GM12878 (cell line): ENCODE results near the gene DNAJC25. TPM values are rescaled to one million over a fixed set of nuclear protein-coding genes. Genes with fewer than 3 reads are reported as not detected.

Source experiments
- ATAC-seq: fragments of 200-7000 bp; cut with Tn5 transposase; 3 replicates; pipeline ENCODE4 v1.9.1; 2020; ENCODE audit warnings: mild to moderate bottlenecking, moderate library complexity
- BruUV-seq: library from RNA; stranded (reverse); fragments of 400-500 nt; replicated peaks from 2 replicates; lab custom pipeline; 2021; lab: Mats Ljungman, UMichigan
- CTCF ChIA-PET: fragments of 300-600 bp; sonication (Branson Sonifier 250); formaldehyde crosslinking; extraction: SDS; loops from one replicate; lab custom pipeline; 2021; ENCODE audit warnings: inconsistent platforms; lab: Yijun Ruan, JAX
- POLR2A ChIA-PET: fragments of 350-600 bp; formaldehyde crosslinking; extraction: SDS; loops from one replicate; lab custom pipeline; 2021; ENCODE audit warnings: inconsistent platforms; lab: Charles Lee
- RAD21 ChIA-PET: fragments of 300-600 bp; sonication (Branson Sonifier 250); formaldehyde crosslinking; loops from one replicate; lab custom pipeline; 2023; ENCODE audit warnings: antibody characterized with exemption; ENCODE audit not compliant: unreplicated experiment; lab: Charles Lee
- SMC1A ChIA-PET: fragments of 300-600 bp; sonication (Branson Sonifier 250); formaldehyde crosslinking; loops from one replicate; lab custom pipeline; 2023; ENCODE audit not compliant: unreplicated experiment, uncharacterized antibody; lab: Charles Lee
- DNase-seq: peaks from one replicate; pipeline ENCODE4 v3.0.0-alpha.2; 2011; ENCODE audit warnings: low read depth, low spot score
- FAIRE-seq: peaks from 3 replicates; lab custom pipeline; 2011; peaks lifted over from hg19 to GRCh38; lab: Jason Lieb, UNC
- H2AFZ ChIP-seq: 2 replicates; pipeline ENCODE4 v1.6.0; 2011; ENCODE audit warnings: low read depth, low read length, control low read depth; ENCODE audit not compliant: control insufficient read depth
- H3K27ac ChIP-seq: 2 replicates; pipeline ENCODE4 v1.5.1; 2011; ENCODE audit warnings: control low read depth; ENCODE audit not compliant: control insufficient read depth, insufficient read depth
- H3K27me3 ChIP-seq, 2 experiments: replicated peaks in 1 of 2; 2 replicates each; pipeline versions ENCODE4 v1.6.0 to v1.6.1; 2011; ENCODE audit warnings: low read length in 1 of 2; ENCODE audit not compliant: control insufficient read depth in 2 of 2, insufficient read depth in 2 of 2
- H3K36me3 ChIP-seq, 2 experiments: 2 replicates each; pipeline ENCODE4 v1.5.1; 2011; ENCODE audit warnings: low read length in 1 of 2; ENCODE audit not compliant: control insufficient read depth in 2 of 2, insufficient read depth in 2 of 2
- H3K4me1 ChIP-seq: 2 replicates; pipeline ENCODE4 v1.6.1; 2011; ENCODE audit warnings: mild to moderate bottlenecking, low read length, moderate library complexity, mixed read lengths; ENCODE audit not compliant: control insufficient read depth, insufficient read depth
- H3K4me2 ChIP-seq: 2 replicates; pipeline ENCODE4 v1.6.0; 2011; ENCODE audit warnings: control low read depth; ENCODE audit not compliant: control insufficient read depth, insufficient read depth
- H3K4me3 ChIP-seq: fragments of 200-600 bp; sonication (generic); 2 replicates; pipeline ENCODE4 v1.5.1; 2016
- H3K79me2 ChIP-seq: 2 replicates; pipeline ENCODE4 v1.6.0; 2011; ENCODE audit warnings: low read length; ENCODE audit not compliant: control insufficient read depth, insufficient read depth
- H3K9ac ChIP-seq: 2 replicates; pipeline ENCODE4 v1.8.0; 2011; ENCODE audit warnings: low read length, control low read depth, mixed read lengths; ENCODE audit not compliant: control insufficient read depth, insufficient read depth
- H3K9me3 ChIP-seq: replicated peaks from 3 replicates; pipeline ENCODE4 v1.5.1; 2011; ENCODE audit warnings: mild to moderate bottlenecking, low read length; ENCODE audit not compliant: control insufficient read depth, insufficient read depth
- H4K20me1 ChIP-seq: 2 replicates; pipeline ENCODE4 v1.6.0; 2011; ENCODE audit not compliant: control insufficient read depth, insufficient read depth
- ASH2L ChIP-seq: fragments of 300-600, 200-600 bp; sonication (generic); IDR thresholded peaks from 2 replicates; pipeline ENCODE4 v1.6.1; 2017; ENCODE audit warnings: low read depth, mild to moderate bottlenecking, borderline replicate concordance
- CREM ChIP-seq: IDR thresholded peaks from 2 replicates; pipeline ENCODE4 v1.6.1; 2014; ENCODE audit warnings: antibody characterized with exemption, low read depth
- MEF2B ChIP-seq: fragments of 450-650 bp; IDR thresholded peaks from 2 replicates; pipeline ENCODE4 v1.6.1; 2018; ENCODE audit warnings: mild to moderate bottlenecking, moderate library complexity; ENCODE audit not compliant: partially characterized antibody, poor library complexity, severe bottlenecking
- MYB ChIP-seq: fragments of 150-350 bp; IDR thresholded peaks from 2 replicates; pipeline ENCODE4 v1.6.1; 2014; ENCODE audit warnings: mild to moderate bottlenecking, low read depth, low read length, borderline replicate concordance
- NFYB ChIP-seq: IDR thresholded peaks from 2 replicates; pipeline ENCODE4 v1.6.1; 2011; ENCODE audit warnings: low read depth, mild to moderate bottlenecking, low read length, improper control_type of control experiment, moderate library complexity; ENCODE audit not compliant: insufficient read depth
- NR2C1 ChIP-seq: fragments of 450-650 bp; IDR thresholded peaks from 2 replicates; pipeline ENCODE4 v1.6.1; 2017; ENCODE audit warnings: antibody characterized with exemption, mild to moderate bottlenecking, moderate library complexity
- POLR2AphosphoS5 ChIP-seq: IDR thresholded peaks from 2 replicates; pipeline ENCODE4 v1.6.1; 2011; ENCODE audit warnings: mild to moderate bottlenecking, low read length, inconsistent platforms
- SP1 ChIP-seq: IDR thresholded peaks from one replicate; pipeline ENCODE4 v1.6.1; 2011; ENCODE audit warnings: low read depth, low read length
- WGBS: methylation state at CpG from one replicate; pipeline ENCODE4 v1.1.6; 2016; ENCODE audit warnings: low lambda C conversion rate; ENCODE audit not compliant: insufficient replicate concordance, insufficient coverage; ENCODE audit errors: missing lambda C conversion rate; 5-methylcytosine and 5-hydroxymethylcytosine counted together
- in situ Hi-C: fragments of 300-500 bp; cut with MboI; formaldehyde crosslinking; loops from 9 replicates; pipeline ENCODE4 v1.14.3; 2018; ENCODE audit warnings: mixed read lengths
- intact Hi-C: fragments of 100-400 bp; cut with micrococcal nuclease; formaldehyde crosslinking; loops from one replicate; pipeline ENCODE4 v1.14.2; 2022; ENCODE audit not compliant: unreplicated experiment
- polyA plus RNA-seq, 11 experiments: library from polyadenylated mRNA; depleted of rRNA in 4 of 11; unstranded in 6 of 11; stranded (reverse) in 5 of 11; fragments of >200 nt; fragmentation: Nextera tagmentation in 4 of 11; fragmentation: Illumina TruSeq in 1 of 11; extraction: Ambion mirVana in 4 of 11; extraction: Trizol in 1 of 11; gene quantifications; 1 replicate in 1 of 11; 2 replicates in 10 of 11; pipeline versions ENCODE4 v1.2.1 to v1.2.3, GENCODE V29; 2011 to 2016; ENCODE audit warnings: inconsistent platforms in 2 of 11, missing spikeins in 2 of 11, low read depth in 1 of 11
- total RNA-seq, 4 experiments: library from RNA; depleted of rRNA in 3 of 4; stranded (reverse); fragments of >200 nt in 3 of 4; fragmentation: Illumina TruSeq in 1 of 4; extraction: Trizol in 1 of 4; gene quantifications; 2 replicates each; pipeline versions ENCODE4 v1.2.1 to v1.2.3, GENCODE V29; 2013 to 2021
- TF ChIP-seq, protein P1 (sequence below): IDR thresholded peaks from 2 replicates; pipeline ENCODE4 v1.6.1; 2012; ENCODE audit warnings: mild to moderate bottlenecking, low read depth, low read length
- TF ChIP-seq, protein P2 (sequence below): fragments of 450-650 bp; conservative IDR thresholded peaks from 2 replicates; pipeline ENCODE4 v1.6.1; 2017; ENCODE audit warnings: mild to moderate bottlenecking, moderate library complexity

Gene DNAJC25
- total and polyA plus RNA-seq, 10 of the 15 experiments (the other 5 are each of a cell fraction or from before 2014, with no cell fraction given): 2.4 to 6.4 (median 4.0) TPM

DNA sequence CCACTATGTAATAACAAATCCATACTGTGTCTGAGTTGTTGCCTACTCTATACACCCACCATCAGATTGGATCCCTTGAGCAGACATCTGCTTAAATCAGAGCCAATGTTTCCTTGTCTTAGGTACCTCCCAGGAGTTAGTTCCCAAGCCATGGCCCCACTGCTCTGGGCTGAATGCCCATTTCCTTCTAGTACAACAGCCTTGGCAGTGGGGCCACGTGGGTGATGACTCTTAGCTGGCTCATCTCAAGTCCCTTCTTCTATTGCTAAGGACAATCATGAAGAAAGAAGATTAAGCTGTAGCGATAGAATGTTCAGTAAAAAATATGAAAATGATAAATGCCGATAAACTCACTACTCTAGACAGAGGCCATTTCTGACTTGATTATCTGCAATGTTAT, 48.2 kb upstream of the DNAJC25 start (continued):
- TF ChIP-seq, protein P1, sequence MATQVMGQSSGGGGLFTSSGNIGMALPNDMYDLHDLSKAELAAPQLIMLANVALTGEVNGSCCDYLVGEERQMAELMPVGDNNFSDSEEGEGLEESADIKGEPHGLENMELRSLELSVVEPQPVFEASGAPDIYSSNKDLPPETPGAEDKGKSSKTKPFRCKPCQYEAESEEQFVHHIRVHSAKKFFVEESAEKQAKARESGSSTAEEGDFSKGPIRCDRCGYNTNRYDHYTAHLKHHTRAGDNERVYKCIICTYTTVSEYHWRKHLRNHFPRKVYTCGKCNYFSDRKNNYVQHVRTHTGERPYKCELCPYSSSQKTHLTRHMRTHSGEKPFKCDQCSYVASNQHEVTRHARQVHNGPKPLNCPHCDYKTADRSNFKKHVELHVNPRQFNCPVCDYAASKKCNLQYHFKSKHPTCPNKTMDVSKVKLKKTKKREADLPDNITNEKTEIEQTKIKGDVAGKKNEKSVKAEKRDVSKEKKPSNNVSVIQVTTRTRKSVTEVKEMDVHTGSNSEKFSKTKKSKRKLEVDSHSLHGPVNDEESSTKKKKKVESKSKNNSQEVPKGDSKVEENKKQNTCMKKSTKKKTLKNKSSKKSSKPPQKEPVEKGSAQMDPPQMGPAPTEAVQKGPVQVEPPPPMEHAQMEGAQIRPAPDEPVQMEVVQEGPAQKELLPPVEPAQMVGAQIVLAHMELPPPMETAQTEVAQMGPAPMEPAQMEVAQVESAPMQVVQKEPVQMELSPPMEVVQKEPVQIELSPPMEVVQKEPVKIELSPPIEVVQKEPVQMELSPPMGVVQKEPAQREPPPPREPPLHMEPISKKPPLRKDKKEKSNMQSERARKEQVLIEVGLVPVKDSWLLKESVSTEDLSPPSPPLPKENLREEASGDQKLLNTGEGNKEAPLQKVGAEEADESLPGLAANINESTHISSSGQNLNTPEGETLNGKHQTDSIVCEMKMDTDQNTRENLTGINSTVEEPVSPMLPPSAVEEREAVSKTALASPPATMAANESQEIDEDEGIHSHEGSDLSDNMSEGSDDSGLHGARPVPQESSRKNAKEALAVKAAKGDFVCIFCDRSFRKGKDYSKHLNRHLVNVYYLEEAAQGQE: no peak
- TF ChIP-seq MYB: no peak

DNA sequence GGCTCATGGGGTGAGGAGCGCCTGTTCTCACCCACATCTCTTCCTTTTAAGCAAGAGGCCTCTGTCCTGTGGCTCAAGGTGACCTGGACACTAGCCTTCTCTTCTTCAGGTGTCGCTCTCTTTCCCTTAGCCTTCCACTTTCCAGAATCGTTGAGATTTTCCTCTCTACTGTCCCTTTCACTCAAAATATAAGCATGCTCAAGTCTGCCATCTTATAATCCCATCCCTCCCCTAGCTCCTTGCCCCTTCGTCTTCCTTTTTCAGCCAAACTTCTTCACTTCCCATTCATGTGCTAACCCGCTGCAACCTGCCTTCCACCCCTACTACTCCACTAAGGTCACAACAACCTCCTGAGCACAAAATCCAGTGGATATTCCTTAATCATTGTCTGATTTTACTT, 44.8 kb upstream of the DNAJC25 start:
- H3K4me2 ChIP-seq: no peak overlapping the region
- H3K27me3 ChIP-seq: no peaks in the 10 kb centered on the region
- ChIA-PET CTCF (interaction anchor here (0.9 kb wide), 1 partner anchor 26 kb away, joined by 4 read pairs; no protein-coding TSS in a partner anchor), POLR2A (no interaction called here), SMC1A (no interaction called here), RAD21 (no interaction called here)
- no peak overlapping the region for H3K27ac ChIP-seq
- no peak overlapping the region for H3K9ac ChIP-seq
- intact Hi-C loops (no loop called here), in situ Hi-C loops (no loop called here)
- 39% methylated on average over 5 of the region's 5 CpGs for WGBS
- ATAC-seq (no peak), DNase-seq (no peak), FAIRE-seq (no peak)
- no peak overlapping the region for H3K4me3 ChIP-seq
- no peaks in the 10 kb centered on the region for H3K79me2 ChIP-seq
- no peaks in the 10 kb centered on the region for H3K9me3 ChIP-seq
- no peak for TF ChIP-seq NFYB
- TF ChIP-seq, protein P2, sequence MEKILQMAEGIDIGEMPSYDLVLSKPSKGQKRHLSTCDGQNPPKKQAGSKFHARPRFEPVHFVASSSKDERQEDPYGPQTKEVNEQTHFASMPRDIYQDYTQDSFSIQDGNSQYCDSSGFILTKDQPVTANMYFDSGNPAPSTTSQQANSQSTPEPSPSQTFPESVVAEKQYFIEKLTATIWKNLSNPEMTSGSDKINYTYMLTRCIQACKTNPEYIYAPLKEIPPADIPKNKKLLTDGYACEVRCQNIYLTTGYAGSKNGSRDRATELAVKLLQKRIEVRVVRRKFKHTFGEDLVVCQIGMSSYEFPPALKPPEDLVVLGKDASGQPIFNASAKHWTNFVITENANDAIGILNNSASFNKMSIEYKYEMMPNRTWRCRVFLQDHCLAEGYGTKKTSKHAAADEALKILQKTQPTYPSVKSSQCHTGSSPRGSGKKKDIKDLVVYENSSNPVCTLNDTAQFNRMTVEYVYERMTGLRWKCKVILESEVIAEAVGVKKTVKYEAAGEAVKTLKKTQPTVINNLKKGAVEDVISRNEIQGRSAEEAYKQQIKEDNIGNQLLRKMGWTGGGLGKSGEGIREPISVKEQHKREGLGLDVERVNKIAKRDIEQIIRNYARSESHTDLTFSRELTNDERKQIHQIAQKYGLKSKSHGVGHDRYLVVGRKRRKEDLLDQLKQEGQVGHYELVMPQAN: no peak
- TF ChIP-seq CREM: no peak
- no peak for TF ChIP-seq MEF2B
- no peak for TF ChIP-seq SP1
- TF ChIP-seq POLR2AphosphoS5: no peak
- no peak for TF ChIP-seq ASH2L
- no peak for TF ChIP-seq NR2C1
- H3K36me3 ChIP-seq: no peaks in the 10 kb centered on the region
- no peaks in the 10 kb centered on the region for H3K4me1 ChIP-seq
- H2AFZ ChIP-seq: no peak overlapping the region
- H4K20me1 ChIP-seq: no peaks in the 10 kb centered on the region
- BruUV-seq: no TSS peak
